Suppressor macrophage treated with lipopolysaccharide for 1 hour (primary cell): ENCODE results near the gene MAN2A1.

Experiments
- DNase-seq, 3 donors: peaks; one replicate each; pipeline ENCODE4 v3.0.0-alpha.2; 2020 to 2022

MAN2A1 gene

DNA sequence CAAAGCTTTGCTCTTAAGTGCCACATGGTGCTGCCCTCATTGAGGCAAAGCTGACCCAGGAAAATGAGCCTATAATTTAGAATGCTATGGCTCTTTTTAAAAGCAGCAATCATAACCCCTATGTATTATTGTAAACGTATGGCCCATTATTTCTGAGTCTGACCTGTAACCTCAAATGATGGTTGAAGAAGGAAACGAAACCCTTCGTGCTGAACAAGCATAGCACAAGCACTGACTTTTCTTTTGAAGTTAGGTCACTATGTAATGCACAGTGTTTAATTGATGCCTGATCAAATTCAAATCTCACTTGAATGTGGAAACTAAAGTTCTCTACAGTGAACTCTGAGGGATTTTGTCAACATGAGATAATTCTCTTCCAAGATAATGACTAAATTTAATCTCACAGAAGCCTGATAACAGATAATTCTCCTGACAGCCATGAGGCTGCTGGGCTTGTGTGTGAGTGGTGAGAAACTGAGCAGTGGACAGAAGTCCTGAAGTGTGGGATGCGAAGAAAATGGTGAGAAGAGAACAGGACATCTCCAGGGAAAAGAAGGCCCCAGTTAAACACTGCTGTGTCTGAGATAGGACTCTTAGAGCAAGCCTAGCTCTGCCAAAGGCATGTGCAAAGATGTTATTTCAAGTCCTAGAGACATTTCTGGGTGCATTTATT is 226.9 kb downstream of the MAN2A1 start:
- no peak for DNase-seq
